H1 (cell line): ENCODE data around the gene PTCHD1. TPM values are rescaled to one million over a fixed set of nuclear protein-coding genes. Genes with fewer than 3 reads are reported as not detected.

Experiments
- CTCF ChIA-PET: fragments of 300-600 bp; sonication (Branson Sonifier 250); formaldehyde crosslinking; loops from one replicate; lab custom pipeline; 2021; ENCODE audit not compliant: partially characterized antibody; lab: Charles Lee
- POLR2A ChIA-PET: fragments of 300-600 bp; sonication (Branson Sonifier 250); formaldehyde crosslinking; loops from one replicate; lab custom pipeline; 2021; ENCODE audit warnings: inconsistent platforms; ENCODE audit not compliant: partially characterized antibody; lab: Charles Lee
- DNase-seq, 2 experiments: peaks; one replicate each; pipeline versions ENCODE4 v3.0.0 to v3.0.0-alpha.2; 2010 to 2022; ENCODE audit warnings: low spot score in 2 of 2, low read depth in 1 of 2, mixed read lengths in 1 of 2
- FAIRE-seq: peaks from 2 replicates; lab custom pipeline; 2011; peaks lifted over from hg19 to GRCh38; lab: Jason Lieb, UNC
- H2AFZ ChIP-seq: 2 replicates; pipeline ENCODE4 v1.8.1; 2012; ENCODE audit warnings: low read length, inconsistent platforms
- H2AK5ac ChIP-seq: 2 replicates; pipeline ENCODE4 v1.6.1; 2013; ENCODE audit warnings: low read depth, low read length
- H2BK120ac ChIP-seq: replicated peaks from 2 replicates; pipeline ENCODE3; 2013; ENCODE audit warnings: low read depth, low read length, inconsistent platforms
- H2BK12ac ChIP-seq: 2 replicates; pipeline ENCODE4 v1.6.1; 2013; ENCODE audit warnings: low read depth, low read length
- H2BK15ac ChIP-seq: 2 replicates; pipeline ENCODE4 v1.6.1; 2013; ENCODE audit warnings: low read length
- H2BK20ac ChIP-seq: 2 replicates; pipeline ENCODE4 v1.6.1; 2013; ENCODE audit warnings: low read length
- H2BK5ac ChIP-seq: 2 replicates; pipeline ENCODE4 v1.6.1; 2013; ENCODE audit warnings: low read depth, low read length
- H3K14ac ChIP-seq: 2 replicates; pipeline ENCODE4 v1.6.1; 2013; ENCODE audit warnings: inconsistent platforms; ENCODE audit not compliant: insufficient read length
- H3K18ac ChIP-seq: 2 replicates; pipeline ENCODE4 v1.6.1; 2013; ENCODE audit warnings: low read length; ENCODE audit errors: extremely low read depth
- H3K23ac ChIP-seq: 2 replicates; pipeline ENCODE4 v1.6.1; 2013; ENCODE audit warnings: inconsistent platforms; ENCODE audit not compliant: insufficient read length
- H3K23me2 ChIP-seq: 2 replicates; pipeline ENCODE4 v1.6.1; 2013; ENCODE audit warnings: low read depth, low read length
- H3K27ac ChIP-seq: 2 replicates; pipeline ENCODE4 v1.6.1; 2011; ENCODE audit warnings: low read depth, low read length, inconsistent platforms
- H3K27me3 ChIP-seq, 4 experiments: replicated peaks in 1 of 4; 1 replicate in 1 of 4; 2 replicates in 3 of 4; pipeline versions ENCODE4 v1.6.1 to v1.8.1; 2011 to 2013; ENCODE audit warnings: low read length in 3 of 4, mild to moderate bottlenecking in 3 of 4, inconsistent platforms in 2 of 4, mixed read lengths in 2 of 4, moderate library complexity in 1 of 4; ENCODE audit not compliant: control insufficient read depth in 3 of 4, insufficient read depth in 3 of 4; ENCODE audit errors: extremely low read depth in 1 of 4
- H3K36me3 ChIP-seq, 4 experiments: 2 replicates each; pipeline versions ENCODE4 v1.6.1 to v1.8.1; 2011 to 2013; ENCODE audit warnings: mild to moderate bottlenecking in 4 of 4, low read length in 3 of 4, moderate library complexity in 2 of 4, control low read depth in 1 of 4, inconsistent platforms in 1 of 4; ENCODE audit not compliant: insufficient read depth in 4 of 4, control insufficient read depth in 2 of 4
- H3K4ac ChIP-seq: replicated peaks from 2 replicates; pipeline ENCODE3; 2013; ENCODE audit warnings: low read length, low read depth, mixed read lengths, inconsistent platforms; ENCODE audit not compliant: insufficient read length
- H3K4me1 ChIP-seq, 4 experiments: replicated peaks in 1 of 4; 1 replicate in 1 of 4; 2 replicates in 3 of 4; pipeline versions ENCODE4 v1.6.1 to v1.8.1; 2011 to 2013; ENCODE audit warnings: low read length in 3 of 4, inconsistent platforms in 2 of 4, mixed read lengths in 1 of 4; ENCODE audit not compliant: insufficient read depth in 4 of 4, control insufficient read depth in 3 of 4
- H3K4me2 ChIP-seq, 2 experiments: 2 replicates each; pipeline versions ENCODE4 v1.6.1 to v1.8.1; 2011 to 2013; ENCODE audit warnings: low read depth in 2 of 2, low read length in 2 of 2, control low read depth in 1 of 2, inconsistent platforms in 1 of 2, mild to moderate bottlenecking in 1 of 2; ENCODE audit not compliant: insufficient read depth in 1 of 2
- H3K4me3 ChIP-seq, 4 experiments: fragments of 200-600, 300-600 bp in 1 of 4; sonication (generic), shearing (Covaris generic), sonication (Bioruptor Twin) in 1 of 4; 2 replicates each; pipeline versions ENCODE4 v1.5.1 to v1.8.1; 2011 to 2016; ENCODE audit warnings: low read length in 4 of 4, low read depth in 3 of 4, control low read depth in 2 of 4, inconsistent platforms in 2 of 4, mild to moderate bottlenecking in 2 of 4, mixed read lengths in 1 of 4, moderate library complexity in 1 of 4; ENCODE audit not compliant: insufficient read depth in 2 of 4; ENCODE audit errors: extremely low read depth in 1 of 4
- H3K56ac ChIP-seq: replicated peaks from 2 replicates; pipeline ENCODE3; 2013; ENCODE audit warnings: low read depth, mild to moderate bottlenecking, mixed read lengths, low read length, inconsistent platforms; ENCODE audit not compliant: insufficient read length
- H3K79me1 ChIP-seq: 2 replicates; pipeline ENCODE4 v1.6.1; 2013; ENCODE audit warnings: low read depth, low read length, control low read depth
- H3K79me2 ChIP-seq, 2 experiments: 2 replicates each; pipeline versions ENCODE4 v1.6.1 to v1.8.1; 2012 to 2013; ENCODE audit warnings: low read length in 2 of 2, mild to moderate bottlenecking in 2 of 2, inconsistent platforms in 1 of 2; ENCODE audit not compliant: insufficient read depth in 2 of 2, control insufficient read depth in 1 of 2
- H3K9ac ChIP-seq, 4 experiments: replicated peaks in 1 of 4; 1 replicate in 1 of 4; 2 replicates in 3 of 4; pipeline versions ENCODE4 v1.6.1 to v1.8.1; 2011 to 2013; ENCODE audit warnings: low read depth in 3 of 4, low read length in 3 of 4, control low read depth in 2 of 4, mild to moderate bottlenecking in 2 of 4, moderate library complexity in 2 of 4, inconsistent platforms in 1 of 4; ENCODE audit errors: extremely low read depth in 1 of 4
- H3K9me3 ChIP-seq, 2 experiments: 2 replicates each; pipeline versions ENCODE4 v1.6.1 to v1.8.1; 2012 to 2013; ENCODE audit warnings: mild to moderate bottlenecking in 2 of 2, moderate library complexity in 2 of 2, control low read depth in 1 of 2, inconsistent platforms in 1 of 2, low read depth in 1 of 2, low read length in 1 of 2, mixed read lengths in 1 of 2; ENCODE audit not compliant: insufficient read depth in 2 of 2
- H4K20me1 ChIP-seq, 2 experiments: replicated peaks in 1 of 2; 2 replicates each; pipeline versions ENCODE3 to v1.8.1; 2011 to 2013; ENCODE audit warnings: inconsistent platforms in 2 of 2, low read length in 2 of 2, mild to moderate bottlenecking in 1 of 2; ENCODE audit not compliant: insufficient read depth in 2 of 2, control insufficient read depth in 1 of 2
- H4K5ac ChIP-seq: 2 replicates; pipeline ENCODE4 v1.6.1; 2013; ENCODE audit warnings: low read length, low read depth, mixed read lengths, inconsistent platforms; ENCODE audit not compliant: insufficient read length
- H4K8ac ChIP-seq: 2 replicates; pipeline ENCODE4 v1.8.0; 2013; ENCODE audit warnings: mild to moderate bottlenecking, moderate library complexity, low read length, inconsistent platforms; ENCODE audit not compliant: insufficient read depth; ENCODE audit errors: extremely low read depth
- H4K91ac ChIP-seq: replicated peaks from 2 replicates; pipeline ENCODE3; 2013; ENCODE audit warnings: low read length, mixed read lengths, inconsistent platforms; ENCODE audit not compliant: insufficient read length
- CEBPB ChIP-seq: IDR thresholded peaks from 2 replicates; pipeline ENCODE4 v1.6.1; 2012; ENCODE audit warnings: low read depth, low read length
- GABPA ChIP-seq: IDR thresholded peaks from 2 replicates; pipeline ENCODE4 v1.6.1; 2011; ENCODE audit warnings: mild to moderate bottlenecking, low read length, moderate library complexity, borderline replicate concordance; ENCODE audit not compliant: insufficient read depth
- HDAC6 ChIP-seq: IDR thresholded peaks from one replicate; pipeline ENCODE4 v1.7.1; 2012; ENCODE audit warnings: low read depth, mild to moderate bottlenecking, inconsistent platforms, low read length, moderate library complexity
- KDM5A ChIP-seq: fragments of 200-600 bp; IDR thresholded peaks from 2 replicates; pipeline ENCODE4 v1.7.1; 2012; ENCODE audit warnings: mild to moderate bottlenecking, low read length, inconsistent platforms, mixed read lengths
- RAD21 ChIP-seq, 2 experiments: IDR thresholded peaks in 1 of 2; conservative IDR thresholded peaks in 1 of 2; 2 replicates each; pipeline ENCODE4 v1.6.1; 2011; ENCODE audit warnings: low read depth in 2 of 2, low read length in 2 of 2, improper control_type of control experiment in 1 of 2, inconsistent platforms in 1 of 2, mild to moderate bottlenecking in 1 of 2, moderate library complexity in 1 of 2
- SRF ChIP-seq: IDR thresholded peaks from 2 replicates; pipeline ENCODE4 v1.6.1; 2011; ENCODE audit warnings: mild to moderate bottlenecking, low read depth, low read length, moderate library complexity
- WGBS, 2 experiments: shearing (Covaris generic) in 1 of 2; methylation state at CpG; one replicate each; pipeline versions ENCODE4 v1.1.6 to v1.1.7; 2013 to 2015; ENCODE audit warnings: low lambda C conversion rate in 2 of 2, mixed read lengths in 2 of 2, inconsistent platforms in 1 of 2, low coverage in 1 of 2, missing lambda C conversion rate in 1 of 2; ENCODE audit not compliant: insufficient replicate concordance in 2 of 2, insufficient coverage in 1 of 2, insufficient read length in 1 of 2; ENCODE audit errors: extremely low coverage in 1 of 2, missing lambda C conversion rate in 1 of 2; 5-methylcytosine and 5-hydroxymethylcytosine counted together
- polyA plus RNA-seq, 7 experiments: library from polyadenylated mRNA; depleted of rRNA in 3 of 7; stranded (reverse) in 5 of 7; unstranded in 2 of 7; fragments of >200 nt in 5 of 7; fragments of 200-250 nt in 2 of 7; gene quantifications; 1 replicate in 5 of 7; 2 replicates in 1 of 7; 4 replicates in 1 of 7; pipeline versions ENCODE4 v1.2.1 to v1.2.3, GENCODE V29; 2011 to 2013; ENCODE audit warnings: missing spikeins in 2 of 7, mixed read lengths in 2 of 7
- total RNA-seq: library from RNA; stranded (reverse); fragmentation: NEBNext Ultra II Directional; extraction: Animal tissue kit (Norgen Biotek cat#: 25700); gene quantifications from 2 replicates; pipeline ENCODE4 v1.2.1, GENCODE V29; 2021

Gene PTCHD1
- total and polyA plus RNA-seq, 2 of the 8 experiments (the other 6 are each of a cell fraction or from before 2014, with no cell fraction given), result 0.53 to 2.4 TPM

DNA sequence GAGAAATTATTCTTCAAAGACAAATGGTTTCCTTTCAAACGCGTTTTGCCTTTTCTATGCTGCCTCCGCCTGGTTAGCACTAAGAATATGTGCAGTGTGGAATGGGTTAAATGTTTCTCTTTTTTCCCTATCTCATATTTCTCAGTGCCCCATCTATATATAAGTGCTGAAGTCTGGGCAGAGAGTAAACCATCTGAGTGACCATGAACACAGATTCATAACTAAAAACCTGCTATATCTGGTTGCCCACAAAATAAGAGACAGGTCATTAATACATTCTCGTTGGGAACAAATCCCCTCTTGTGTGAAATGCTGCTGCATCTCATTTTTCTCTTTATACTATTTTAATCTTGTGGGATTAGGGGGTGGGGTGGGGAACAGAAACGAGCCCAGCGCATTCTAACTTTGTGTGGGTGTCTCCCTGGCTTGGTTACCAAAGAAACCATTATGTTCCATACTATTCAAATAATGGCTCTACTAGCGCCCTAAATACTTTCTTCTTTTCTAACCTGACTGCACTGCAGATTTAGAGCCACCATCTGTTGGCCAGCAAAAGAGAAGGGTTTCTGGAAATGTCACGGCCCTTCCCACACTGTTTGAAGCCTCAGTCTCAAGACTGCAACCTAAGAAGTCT, 42.2 kb upstream of the PTCHD1 start:
- H2BK12ac ChIP-seq, result no peak overlapping the region
- H2BK15ac ChIP-seq, result no peak overlapping the region
- H4K20me1 ChIP-seq, result no peaks in the 10 kb centered on the region
- H4K91ac ChIP-seq, result no peak overlapping the region
- no peaks in the 10 kb centered on the region for H3K23me2 ChIP-seq
- CTCF ChIA-PET, result no interaction called here
- no peak overlapping the region for H2BK20ac ChIP-seq
- POLR2A ChIA-PET, result no interaction called here
- H3K27me3 ChIP-seq, result no peaks in the 10 kb centered on the region
- no peak overlapping the region for H2BK5ac ChIP-seq
- no peak overlapping the region for H3K4me3 ChIP-seq
- H2AFZ ChIP-seq, result no peak overlapping the region
- H3K18ac ChIP-seq, result no peak overlapping the region
- 83% methylated on average over 6 of the region's 8 CpGs; no CpG with 5 or more reads in 1 of the 2 experiments for WGBS, 2 experiments
- no peak overlapping the region for H2BK120ac ChIP-seq
- H3K4me2 ChIP-seq, result no peak overlapping the region
- no peaks in the 10 kb centered on the region for H3K36me3 ChIP-seq
- H3K14ac ChIP-seq, result no peak overlapping the region
- no peak overlapping the region for H4K8ac ChIP-seq
- H4K5ac ChIP-seq, result no peak overlapping the region
- FAIRE-seq, result no peak
- H2AK5ac ChIP-seq, result no peak overlapping the region
- TF ChIP-seq GABPA, result no peak
- no peak for TF ChIP-seq HDAC6
- TF ChIP-seq RAD21 (IDR thresholded peaks at IDR 0.05 in 1 of 2, conservative IDR thresholded peaks at IDR 0.05 in 1 of 2; ENCODE audit: low read depth in 2 of 2, low read length in 2 of 2), result no peak
- no peak for TF ChIP-seq CEBPB
- TF ChIP-seq SRF, result no peak
- no peak for TF ChIP-seq KDM5A
- no peak overlapping the region for H3K23ac ChIP-seq
- H3K56ac ChIP-seq, result no peak overlapping the region
- H3K27ac ChIP-seq, result no peak overlapping the region
- H3K79me1 ChIP-seq, result no peaks in the 10 kb centered on the region
- H3K4ac ChIP-seq, result no peak overlapping the region
- H3K9me3 ChIP-seq, result no peaks in the 10 kb centered on the region
- no peaks in the 10 kb centered on the region for H3K79me2 ChIP-seq
- 0 out of 7 replicates have a peak, but pooled peaks cover 0 to 2% (median 0%) of the 10 kb centered on the region in 4 experiments for H3K4me1 ChIP-seq
- H3K9ac ChIP-seq, result no peak overlapping the region
- no peak for DNase-seq
